GM04504 (cell line): Measurements from ENCODE around the gene GALNT11.

Experiments used
- DNase-seq: peaks from one replicate; pipeline ENCODE4 v3.0.0-alpha.2; 2012; ENCODE audit warnings: low read depth

Gene GALNT11

DNA sequence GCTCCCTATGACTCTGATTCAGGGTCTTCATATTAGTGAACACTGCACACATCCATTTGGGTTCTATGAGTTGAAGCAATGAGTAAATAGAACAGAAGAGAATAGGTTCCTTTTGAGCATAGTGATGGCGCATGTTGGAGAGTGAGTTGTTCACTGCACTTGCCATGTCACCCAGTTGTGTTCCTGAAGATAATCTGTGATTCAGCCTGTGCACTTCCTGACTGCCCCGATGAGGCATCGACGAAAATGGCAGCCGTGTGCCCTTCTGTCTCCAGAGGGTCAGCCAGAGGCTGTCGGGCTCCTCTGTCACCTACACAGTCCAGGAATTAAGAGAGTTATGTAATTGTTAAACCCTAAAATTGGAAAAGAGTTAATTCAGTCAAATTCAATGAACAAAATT, 94.7 kb downstream of the GALNT11 start:
- DNase-seq: no peak

DNA sequence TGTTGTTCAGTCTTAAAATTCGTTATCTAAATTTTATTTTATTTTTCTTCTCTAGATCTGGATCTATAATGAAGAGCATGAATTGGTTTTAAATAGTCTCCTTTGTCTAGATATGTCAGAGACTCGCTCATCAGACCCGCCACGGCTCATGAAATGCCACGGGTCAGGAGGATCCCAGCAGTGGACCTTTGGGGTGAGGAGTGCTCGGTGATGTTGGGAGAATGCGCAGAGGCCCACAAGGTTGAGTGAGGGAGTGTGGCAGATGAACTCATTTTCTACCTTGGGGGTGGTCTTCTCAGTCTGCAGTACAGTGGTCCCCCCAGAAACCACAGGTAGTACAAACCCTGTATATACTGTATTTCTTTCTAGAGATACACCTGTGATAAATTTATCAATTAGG, 95.3 kb downstream of the GALNT11 start:
- no peak for DNase-seq

DNA sequence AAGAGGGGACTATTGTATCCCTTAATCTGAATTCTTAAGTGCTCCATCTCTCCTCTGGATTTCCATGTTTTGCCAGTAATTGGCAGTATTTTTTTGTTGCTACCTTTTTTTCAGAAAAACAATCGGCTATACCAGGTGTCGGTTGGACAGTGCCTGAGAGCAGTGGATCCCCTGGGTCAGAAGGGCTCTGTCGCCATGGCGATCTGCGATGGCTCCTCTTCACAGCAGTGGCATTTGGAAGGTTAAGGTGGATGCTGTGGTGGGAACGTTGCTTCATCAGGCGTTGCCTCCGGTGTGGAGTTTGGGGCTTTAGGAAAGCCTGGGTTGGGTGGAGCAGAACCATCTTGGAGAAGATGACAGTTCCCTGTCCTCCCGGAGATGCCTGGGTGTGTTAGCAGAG, 96.0 kb downstream of the GALNT11 start:
- no peak for DNase-seq

- DNase-seq: no peak
Observed at GRCh38 chr7:152122540-152122939, 97.1 kb downstream of the GALNT11 start.

GRCh38 chr7:152126741-152127140, 101.3 kb downstream of the GALNT11 start:
- no peak for DNase-seq

DNA sequence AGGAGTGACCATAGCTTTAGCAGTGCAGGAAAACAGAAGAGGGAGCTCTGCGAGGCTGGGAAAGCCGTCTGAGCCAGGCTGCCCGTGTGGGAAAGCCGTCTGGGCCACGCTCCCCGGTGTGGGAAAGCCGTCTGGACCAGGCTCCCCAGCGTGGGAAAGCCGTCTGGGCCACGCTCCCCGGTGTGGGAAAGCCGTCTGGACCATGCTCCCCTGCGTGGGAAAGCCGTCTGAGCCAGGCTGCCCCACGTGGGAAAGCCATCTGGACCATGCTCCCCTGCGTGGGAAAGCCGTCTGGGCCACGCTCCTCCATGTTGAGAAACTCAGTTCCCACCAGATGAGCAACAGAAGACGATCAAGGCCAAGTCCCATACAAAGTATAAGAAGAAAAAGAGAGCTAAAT, 101.8 kb downstream of the GALNT11 start:
- no peak for DNase-seq

DNA sequence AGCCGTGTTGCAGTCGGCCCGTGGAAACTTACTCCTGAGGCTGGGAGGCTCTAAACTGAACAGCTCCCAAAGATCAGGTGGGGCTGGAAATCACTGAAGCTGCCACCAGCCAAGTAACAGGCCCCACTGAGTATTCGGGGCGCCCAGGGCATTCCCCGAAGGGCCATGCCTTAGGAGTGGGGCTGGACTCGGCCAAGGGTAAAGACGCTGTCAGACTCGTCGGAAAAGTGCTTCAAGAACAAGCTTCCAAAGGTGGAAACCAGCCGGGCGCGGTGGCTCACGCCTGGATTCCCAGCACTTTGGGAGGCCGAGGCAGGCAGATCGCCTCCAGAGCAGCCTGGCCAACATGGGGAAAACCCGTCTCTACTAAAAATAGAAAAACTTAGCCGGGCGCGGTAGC, 102.8 kb downstream of the GALNT11 start:
- no peak for DNase-seq

DNA sequence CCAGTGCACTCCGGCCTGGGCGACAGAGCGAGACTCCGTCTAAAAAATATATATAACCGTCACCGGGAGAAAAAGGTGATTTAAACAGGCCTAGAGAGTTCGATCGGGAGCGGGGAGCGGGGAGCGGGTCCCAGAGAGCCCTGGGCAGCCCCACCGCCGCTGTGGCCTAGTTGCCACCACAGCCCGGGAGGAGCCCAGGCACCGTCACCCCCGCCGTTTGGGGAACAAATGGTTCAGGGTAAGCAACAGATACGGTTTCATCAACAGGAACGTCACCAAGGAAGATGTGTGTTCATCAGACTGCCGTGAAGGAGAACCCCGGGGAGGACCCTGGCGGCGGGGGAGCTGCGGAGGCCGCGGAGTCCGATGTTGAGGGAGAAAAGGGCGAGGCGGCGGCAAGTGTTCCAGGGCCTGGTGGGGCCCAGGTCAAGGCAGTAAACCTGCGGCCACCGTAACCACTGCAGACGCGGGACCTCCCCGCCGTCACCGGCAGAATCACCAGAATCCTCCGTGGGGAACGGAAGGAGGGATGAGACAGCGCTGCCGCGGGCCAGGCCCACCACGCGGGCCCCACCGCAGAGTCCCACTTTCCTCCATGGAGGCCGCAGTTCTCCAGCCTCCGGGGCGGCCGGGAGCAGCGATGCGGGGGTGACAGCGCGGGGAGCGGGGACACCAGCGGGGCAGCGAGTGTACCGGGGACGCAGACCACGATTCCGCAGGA, 103.4 kb downstream of the GALNT11 start:
- DNase-seq: no peak

GRCh38 chr7:152129682-152130081, 104.2 kb downstream of the GALNT11 start:
- DNase-seq: no peak

GRCh38 chr7:152130658-152131590, 105.5 kb downstream of the GALNT11 start:
- DNase-seq: no peak

DNA sequence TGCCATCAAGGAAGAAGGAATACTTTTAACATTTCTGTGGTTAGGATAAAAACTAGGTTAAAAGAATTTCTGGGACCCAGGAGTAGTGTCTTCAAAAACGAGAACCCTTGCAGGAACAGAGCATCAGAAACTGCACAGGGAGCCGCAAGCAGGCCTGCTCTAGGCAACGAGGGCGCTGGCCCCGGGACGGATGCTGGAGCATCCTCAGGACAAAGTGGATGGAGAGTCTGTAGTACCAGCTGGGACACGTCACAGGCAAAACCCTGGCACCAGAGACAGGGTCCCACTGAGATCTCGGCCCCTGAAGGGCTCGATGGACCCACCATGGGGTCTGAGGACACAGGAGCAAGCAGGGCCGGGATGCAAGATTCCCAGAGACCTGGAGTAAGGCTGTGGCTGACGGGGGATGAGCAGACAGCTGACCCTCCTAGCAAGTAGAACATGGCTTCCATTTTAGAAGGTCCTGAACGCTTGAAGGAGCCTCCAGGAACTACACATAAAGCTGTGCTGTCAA, 106.6 kb downstream of the GALNT11 start:
- no peak for DNase-seq

DNA sequence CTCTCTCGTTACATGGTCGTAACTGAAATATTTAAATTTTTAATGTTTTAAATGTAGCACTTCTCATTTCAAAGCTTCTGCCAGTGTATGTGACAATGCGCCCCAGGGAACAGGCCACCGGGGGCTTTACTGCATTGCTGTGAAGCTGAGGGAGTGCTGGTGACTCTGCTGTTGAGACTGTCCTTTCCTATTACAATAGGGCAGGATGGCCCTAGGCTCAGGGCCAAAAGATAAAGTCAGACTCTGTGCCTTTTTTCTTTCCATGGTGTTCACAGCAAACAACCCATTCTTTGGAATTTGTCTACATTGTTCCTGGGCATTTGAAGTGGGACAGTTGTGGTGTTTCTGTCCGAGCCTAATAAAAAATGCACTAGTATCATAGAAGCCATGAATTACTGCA, 107.3 kb downstream of the GALNT11 start:
- no peak for DNase-seq

GRCh38 chr7:152133804-152134203, 108.3 kb downstream of the GALNT11 start:
- no peak for DNase-seq

- DNase-seq: peak; percentile 7
Observed at GRCh38 chr7:152136686-152137085, 111.2 kb downstream of the GALNT11 start.

GRCh38 chr7:152137476-152138025, 112.1 kb downstream of the GALNT11 start:
- DNase-seq: no peak

DNA sequence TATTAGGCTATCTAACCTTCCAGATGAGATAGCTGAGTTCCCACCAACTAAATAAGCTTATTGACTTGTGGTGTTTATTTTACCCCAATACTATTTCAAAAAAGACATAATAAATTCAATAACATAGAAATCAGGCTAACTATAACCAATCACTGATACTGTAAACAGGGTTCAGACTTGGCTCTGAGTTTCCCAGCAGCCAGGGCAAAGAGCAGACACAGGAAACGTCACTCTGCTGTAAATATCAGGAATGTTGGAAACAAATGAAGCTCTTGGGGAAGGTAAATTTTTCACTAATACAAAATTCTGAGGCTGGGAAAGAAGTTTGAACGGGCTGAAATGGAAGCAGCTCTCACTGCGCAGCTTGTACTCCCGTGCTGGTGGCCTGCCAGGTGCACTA, 114.6 kb downstream of the GALNT11 start:
- DNase-seq: no peak

GRCh38 chr7:152140560-152140959, 115.1 kb downstream of the GALNT11 start:
- no peak for DNase-seq

- DNase-seq: no peak
Observed at GRCh38 chr7:152142976-152143595, 117.6 kb downstream of the GALNT11 start.

DNA sequence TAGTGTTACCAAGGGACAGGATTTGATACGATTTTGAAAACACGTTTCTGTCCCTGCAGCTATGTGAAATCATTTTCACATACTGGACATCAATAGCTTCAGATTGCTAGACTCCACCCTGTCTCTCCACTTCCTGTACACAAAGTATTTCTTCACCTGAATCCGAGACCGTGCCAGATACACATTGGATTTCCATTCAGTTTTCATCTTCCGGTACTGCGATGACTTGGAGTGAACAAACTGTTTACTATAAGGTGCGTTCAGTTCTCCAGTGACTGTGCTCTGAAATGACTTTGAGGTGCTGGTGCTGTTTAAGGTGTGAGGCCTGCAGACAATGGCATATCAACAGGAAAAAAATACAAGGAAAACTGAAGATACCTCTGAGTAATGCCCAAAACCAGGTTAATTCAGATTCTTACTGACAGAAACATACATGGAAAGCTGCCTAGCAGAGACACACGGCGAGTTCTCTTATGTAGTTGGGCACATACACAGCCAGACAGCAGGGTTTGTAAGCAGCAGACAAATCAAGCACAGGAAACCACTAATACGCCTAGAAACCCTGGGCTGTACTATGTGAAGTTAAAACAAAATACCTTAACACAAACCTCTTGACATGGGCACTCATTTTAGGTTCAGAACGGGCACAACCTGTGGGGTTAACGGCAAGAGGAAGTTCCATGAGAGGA, 119.2 kb downstream of the GALNT11 start:
- DNase-seq: no peak

- DNase-seq: peak; percentile 10
Observed at GRCh38 chr7:152145853-152146466, 120.5 kb downstream of the GALNT11 start.

DNA sequence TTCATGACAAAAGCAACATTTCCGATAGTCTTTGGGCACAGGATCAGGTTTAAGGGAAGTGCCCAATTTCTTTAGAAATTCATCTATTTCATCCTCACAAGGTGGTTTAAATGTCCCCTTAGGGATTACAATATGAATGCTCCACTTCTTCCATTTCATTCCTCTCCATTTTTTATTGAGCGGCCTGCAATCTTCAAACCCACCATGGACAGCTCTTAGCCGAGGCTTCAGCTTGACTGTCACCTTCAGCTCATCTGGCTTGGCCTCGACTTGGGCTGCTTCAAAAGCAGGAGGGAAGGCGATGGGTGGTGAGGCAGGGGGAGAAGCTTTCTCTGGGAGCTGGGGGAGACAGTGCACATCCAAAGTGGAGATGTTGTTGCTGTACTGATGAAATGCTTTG, 123.2 kb downstream of the GALNT11 start:
- no peak for DNase-seq
